D721Med (cell line): ENCODE measurements around the gene HMCN1.

ENCODE experiments used
- DNase-seq: peaks from one replicate; pipeline ENCODE4 v3.0.0; 2011; ENCODE audit warnings: low spot score; ENCODE audit not compliant: insufficient read length
- FAIRE-seq: peaks from 2 replicates; lab custom pipeline; 2011; peaks lifted over from hg19 to GRCh38; lab: Jason Lieb, UNC
- CTCF ChIP-seq: IDR thresholded peaks from 2 replicates; pipeline ENCODE4 v1.5.1; 2012; ENCODE audit warnings: mild to moderate bottlenecking, control low read depth; ENCODE audit not compliant: insufficient read depth; ENCODE audit errors: missing control alignments

Gene HMCN1

GRCh38 chr1:185974367-185975170, 240.4 kb downstream of the HMCN1 start:
- DNase-seq (no peak), FAIRE-seq (peak; percentile 6)

GRCh38 chr1:185980891-185981290, 246.7 kb downstream of the HMCN1 start:
- no peak for DNase-seq
- no peak for FAIRE-seq
- no peak for TF ChIP-seq CTCF

More at GRCh38 chr1:185974367-185975170, 240.4 kb downstream of the HMCN1 start:
- TF ChIP-seq CTCF: no peak

GRCh38 chr1:185984113-185984836, 250.1 kb downstream of the HMCN1 start:
- no peak for TF ChIP-seq CTCF
- DNase-seq (no peak), FAIRE-seq (no peak)

GRCh38 chr1:185987611-185988321, 253.6 kb downstream of the HMCN1 start:
- no peak for TF ChIP-seq CTCF
- no peak for FAIRE-seq
- no peak for DNase-seq

- FAIRE-seq: peak; percentile 72
- no peak for DNase-seq
- no peak for TF ChIP-seq CTCF
Measured at GRCh38 chr1:185990565-185990964, 256.4 kb downstream of the HMCN1 start.

- no peak for FAIRE-seq
- TF ChIP-seq CTCF: no peak
Measured at GRCh38 chr1:185991266-185991665, 257.1 kb downstream of the HMCN1 start.

More at GRCh38 chr1:185991266-185991665, 257.1 kb downstream of the HMCN1 start:
- DNase-seq: no peak
